Activated T-helper 1 cell treated with anti-CD3 and anti-CD28 coated beads, Interleukin-2, amount 50 U/mL, for 16 hours (primary cell): Measurements from ENCODE around the gene TYW1.
"Not testable (repeated sequence)": the region's sequence is repeated elsewhere in the genome, so short reads cannot be mapped to it uniquely, and the experiment has no call there.

Experiments
- DNase-seq, 2 donors: peaks; one replicate each; pipeline ENCODE4 v3.0.0-alpha.2; 2020; ENCODE audit warnings: low read depth in 1 of 2, low spot score in 1 of 2

TYW1 gene

GRCh38 chr7:66994691-66995049 is 2.0 kb upstream of the TYW1 start:
- peak in 1 of 2 donors; percentile 25 for DNase-seq

DNA sequence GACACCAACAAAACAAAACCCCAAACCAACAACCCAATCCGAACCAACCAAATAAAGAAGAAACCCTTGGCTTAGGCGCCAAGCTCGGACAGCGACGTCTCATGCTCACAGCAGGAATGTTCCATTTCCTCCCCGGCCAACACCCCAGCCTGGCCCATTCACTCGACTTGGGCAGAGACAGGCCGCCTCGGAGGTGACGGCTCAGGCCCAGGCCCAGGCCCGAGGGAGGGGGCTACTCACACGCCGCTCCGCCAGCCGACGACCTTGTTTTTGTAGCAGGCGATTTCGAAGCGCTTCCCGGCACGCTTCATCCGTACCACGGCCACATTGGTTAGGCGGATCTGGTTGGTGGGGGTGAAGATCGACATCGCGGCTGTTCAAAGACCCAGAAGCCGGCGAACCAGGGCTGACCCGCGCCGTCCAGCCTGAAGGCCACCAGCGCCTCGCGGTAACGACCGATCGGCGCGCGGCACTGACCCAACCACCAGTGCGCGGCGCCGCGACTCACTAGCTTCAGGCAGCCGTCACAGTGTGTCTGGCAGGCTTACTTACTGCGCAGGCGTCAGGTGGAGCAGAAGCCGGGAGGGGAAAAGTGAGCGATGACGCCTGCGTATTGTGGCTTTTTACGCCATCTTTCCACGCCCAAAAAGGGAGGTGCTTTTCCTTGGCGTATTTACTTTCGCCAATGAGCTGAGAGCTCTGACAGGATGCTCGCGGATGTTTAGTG is 1.4 kb upstream of the TYW1 start, which contains the start of gene SBDS:
SBDS (minus strand) TSS at position 537 of the 727 bp plus-strand sequence; CDS start at position 368, 169 bp downstream.
- DNase-seq: peak; percentile 76 to 88

DNA sequence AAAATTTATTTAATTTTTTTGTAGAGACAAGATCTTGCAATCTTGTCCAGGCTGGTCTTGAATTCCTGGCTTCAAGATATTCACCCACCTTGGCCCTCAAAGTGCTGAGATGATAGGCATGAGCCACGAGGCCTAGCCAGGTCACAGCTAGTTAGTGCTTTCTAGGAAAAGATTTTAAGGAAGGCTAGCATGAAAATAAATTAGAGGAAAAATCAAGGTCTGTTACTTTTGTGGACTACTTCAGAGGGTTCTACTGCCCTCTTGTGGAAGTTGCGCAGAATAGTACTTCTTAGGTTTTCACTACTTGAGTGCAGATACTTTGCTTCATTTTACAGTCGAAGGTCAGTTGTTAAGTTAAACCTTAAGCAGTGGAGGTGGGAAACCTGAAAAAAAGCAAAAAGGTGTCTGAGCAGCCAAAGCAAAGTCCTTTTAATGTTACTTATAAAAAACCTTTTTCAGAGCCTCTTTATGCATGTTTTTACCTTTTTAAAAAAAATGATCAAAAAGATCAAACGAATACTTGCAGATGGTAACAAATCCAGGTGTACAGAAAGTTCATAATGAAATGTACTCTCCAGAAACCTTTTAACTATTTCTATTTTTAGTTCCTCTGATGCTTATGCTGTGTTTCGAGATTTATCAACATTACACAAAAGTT is 4.1 kb downstream of the TYW1 start:
- DNase-seq: not testable (repeated sequence)

GRCh38 chr7:67004145-67004544 is 7.5 kb downstream of the TYW1 start:
- DNase-seq: not testable (repeated sequence)

DNA sequence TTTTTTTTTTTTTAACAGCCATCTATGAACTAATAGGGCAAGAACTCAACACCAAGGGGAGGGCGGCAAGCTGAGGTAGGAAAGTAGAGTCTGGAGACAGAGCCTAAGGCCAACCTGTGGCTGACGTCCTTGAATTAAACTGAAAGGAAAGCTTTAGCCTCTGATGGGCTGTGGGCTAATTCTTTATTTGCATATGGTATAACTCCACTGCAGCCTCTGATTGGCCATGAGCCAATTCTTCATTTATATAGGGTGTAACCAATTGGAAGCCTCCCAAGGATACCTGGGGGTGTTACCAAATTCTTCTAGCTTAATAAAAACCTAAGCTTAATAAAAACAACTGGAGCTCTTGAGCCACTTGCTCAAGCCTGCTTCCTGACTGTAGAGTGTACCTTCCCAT is 10.3 kb downstream of the TYW1 start:
- no peak for DNase-seq

DNA sequence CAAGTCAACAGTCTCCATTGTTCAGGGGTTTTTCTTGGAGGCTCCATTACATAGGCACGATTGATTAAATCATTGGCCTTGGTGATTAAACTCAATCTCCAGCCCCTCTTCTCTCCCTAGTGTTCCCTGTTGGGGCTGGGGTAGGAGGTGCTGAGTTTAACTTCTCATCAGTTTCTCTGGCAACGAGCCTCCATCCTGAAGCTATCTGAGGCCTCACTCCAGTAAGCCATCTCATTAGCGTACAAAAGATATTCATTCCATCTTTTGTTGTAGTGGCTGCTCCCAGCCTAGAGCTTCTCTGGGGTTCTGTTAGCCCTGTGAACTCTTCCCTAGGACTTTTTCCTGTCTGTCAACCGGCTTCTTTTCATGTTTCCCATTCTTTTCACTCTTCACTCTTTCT is 11.6 kb downstream of the TYW1 start:
- DNase-seq: no peak

GRCh38 chr7:67009677-67010076 is 13.0 kb downstream of the TYW1 start:
- DNase-seq: not testable (repeated sequence)

DNA sequence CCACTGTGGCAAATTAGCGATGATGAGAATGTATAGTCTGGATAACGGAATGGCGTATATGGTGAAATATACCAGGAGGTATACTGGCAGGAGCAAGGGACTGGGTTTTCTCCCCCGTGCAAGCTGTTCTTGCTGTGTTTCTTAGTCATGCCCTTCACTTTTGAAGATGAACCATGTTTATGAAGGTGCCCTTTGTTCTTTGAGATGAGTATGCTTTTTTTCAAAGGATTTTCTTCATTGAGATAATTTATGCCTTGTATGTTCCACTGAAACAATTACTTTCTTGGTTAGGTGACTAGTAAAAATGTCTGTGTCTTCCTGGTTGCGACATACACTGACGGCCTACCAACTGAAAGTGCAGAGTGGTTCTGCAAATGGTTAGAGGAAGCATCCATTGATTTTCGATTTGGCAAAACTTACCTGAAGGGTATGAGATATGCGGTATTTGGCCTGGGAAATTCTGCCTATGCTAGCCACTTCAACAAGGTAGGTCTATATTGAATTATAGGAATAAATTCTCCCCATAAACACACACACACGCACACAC is 17.5 kb downstream of the TYW1 start:
- DNase-seq: not testable (repeated sequence)

GRCh38 chr7:67017971-67018370 is 21.3 kb downstream of the TYW1 start:
- DNase-seq: not testable (repeated sequence)

DNA sequence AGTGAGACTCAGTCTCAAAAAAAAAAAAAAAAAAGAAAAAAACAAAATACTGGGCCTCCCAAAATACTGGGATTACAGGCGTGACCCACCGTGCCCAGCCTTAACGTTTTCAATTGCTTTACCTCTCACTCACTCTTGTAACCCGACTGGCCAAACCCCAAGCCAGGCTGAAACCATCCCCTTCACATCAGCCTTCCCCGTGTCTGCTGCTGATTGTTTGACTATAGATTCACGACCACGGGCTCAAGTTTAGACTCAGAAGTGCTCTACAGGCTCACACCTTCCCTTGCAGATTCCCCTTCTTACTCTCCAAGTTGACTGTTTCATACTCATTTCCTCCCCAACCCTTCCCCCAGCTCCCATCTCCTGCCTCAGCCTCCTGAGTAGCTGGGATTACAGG is 22.3 kb downstream of the TYW1 start:
- no peak for DNase-seq

DNA sequence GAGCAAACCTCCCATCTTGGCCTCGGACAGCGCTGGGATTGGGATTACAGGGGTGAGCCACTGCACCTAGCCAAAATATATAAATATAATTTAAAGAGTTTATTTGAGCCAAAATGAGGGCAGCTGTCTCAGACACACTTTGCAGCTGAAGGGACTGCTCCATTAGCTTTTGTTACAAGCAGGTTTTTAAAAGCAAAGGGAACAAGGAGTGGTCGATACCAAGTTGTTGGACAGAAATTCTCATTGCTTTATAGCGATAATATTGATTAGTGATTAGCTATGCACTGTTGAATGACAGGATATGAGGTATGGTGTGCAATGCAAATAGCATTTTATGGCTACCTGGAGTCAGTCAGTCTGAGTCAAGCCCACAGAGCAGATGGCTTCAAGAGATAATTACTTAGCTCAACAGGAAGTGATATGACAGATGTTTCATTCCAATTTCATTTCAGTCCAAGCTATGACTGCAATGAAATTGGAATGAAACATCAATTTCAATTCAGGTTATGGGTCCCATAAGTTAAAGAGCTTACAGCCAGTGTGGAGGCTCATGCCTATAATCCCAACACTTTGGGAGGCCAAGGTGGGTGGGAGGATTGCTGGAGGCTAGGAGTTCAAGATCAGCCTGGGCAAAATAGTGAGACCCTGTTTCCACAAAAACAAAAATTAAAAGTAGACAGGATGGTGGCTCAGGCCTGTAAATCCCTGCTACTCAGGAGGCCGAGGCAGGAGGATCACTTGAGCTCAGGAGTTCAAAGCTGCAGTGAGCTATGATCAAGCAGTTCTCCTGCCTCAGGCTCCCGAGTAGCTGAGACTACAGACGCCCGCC is 23.1 kb downstream of the TYW1 start:
- DNase-seq: no peak

- no peak for DNase-seq
Measured at GRCh38 chr7:67021260-67021659, 24.6 kb downstream of the TYW1 start.

DNA sequence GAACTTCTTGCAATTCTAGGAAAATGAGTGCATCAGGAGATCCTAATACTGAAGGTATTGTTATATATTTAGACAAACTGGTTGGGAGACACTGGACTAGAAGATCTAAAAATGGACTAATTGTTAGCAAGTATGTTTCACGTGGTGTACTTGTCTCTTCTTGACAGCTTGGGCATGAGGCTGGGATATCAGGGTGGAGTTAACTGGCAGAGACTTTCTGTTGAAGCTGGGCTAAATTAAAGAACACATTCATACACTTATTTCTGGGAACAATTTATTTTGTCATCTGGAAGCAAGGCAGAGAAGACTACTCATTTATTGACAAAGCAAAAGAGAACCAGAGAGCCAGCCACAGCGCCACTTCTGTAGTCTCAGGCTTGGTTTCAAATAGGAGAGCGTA is 25.9 kb downstream of the TYW1 start:
- DNase-seq: no peak

DNA sequence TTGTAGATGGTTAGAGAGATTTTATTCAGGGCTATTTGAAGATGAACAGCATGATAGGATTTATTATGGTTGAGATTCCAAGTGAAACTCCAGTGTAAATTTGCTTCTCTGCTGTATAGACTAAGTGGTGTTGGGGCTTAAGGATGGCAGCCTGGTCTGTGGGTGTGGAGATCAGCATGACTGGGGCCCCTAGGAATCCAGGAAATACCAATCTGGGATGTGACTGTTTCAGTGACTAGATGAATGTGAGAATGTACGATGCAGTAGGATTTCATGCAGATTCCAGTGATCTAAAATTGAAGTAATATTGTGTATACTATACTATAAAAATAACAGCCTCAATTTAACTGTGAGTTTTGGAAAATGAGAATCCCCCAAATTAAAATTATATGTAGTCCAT is 28.8 kb downstream of the TYW1 start:
- not testable (repeated sequence) for DNase-seq

- DNase-seq: not testable (repeated sequence)
Measured at GRCh38 chr7:67031685-67032084, 35.1 kb downstream of the TYW1 start.

- no peak for DNase-seq
Measured at GRCh38 chr7:67033251-67033650, 36.6 kb downstream of the TYW1 start.

DNA sequence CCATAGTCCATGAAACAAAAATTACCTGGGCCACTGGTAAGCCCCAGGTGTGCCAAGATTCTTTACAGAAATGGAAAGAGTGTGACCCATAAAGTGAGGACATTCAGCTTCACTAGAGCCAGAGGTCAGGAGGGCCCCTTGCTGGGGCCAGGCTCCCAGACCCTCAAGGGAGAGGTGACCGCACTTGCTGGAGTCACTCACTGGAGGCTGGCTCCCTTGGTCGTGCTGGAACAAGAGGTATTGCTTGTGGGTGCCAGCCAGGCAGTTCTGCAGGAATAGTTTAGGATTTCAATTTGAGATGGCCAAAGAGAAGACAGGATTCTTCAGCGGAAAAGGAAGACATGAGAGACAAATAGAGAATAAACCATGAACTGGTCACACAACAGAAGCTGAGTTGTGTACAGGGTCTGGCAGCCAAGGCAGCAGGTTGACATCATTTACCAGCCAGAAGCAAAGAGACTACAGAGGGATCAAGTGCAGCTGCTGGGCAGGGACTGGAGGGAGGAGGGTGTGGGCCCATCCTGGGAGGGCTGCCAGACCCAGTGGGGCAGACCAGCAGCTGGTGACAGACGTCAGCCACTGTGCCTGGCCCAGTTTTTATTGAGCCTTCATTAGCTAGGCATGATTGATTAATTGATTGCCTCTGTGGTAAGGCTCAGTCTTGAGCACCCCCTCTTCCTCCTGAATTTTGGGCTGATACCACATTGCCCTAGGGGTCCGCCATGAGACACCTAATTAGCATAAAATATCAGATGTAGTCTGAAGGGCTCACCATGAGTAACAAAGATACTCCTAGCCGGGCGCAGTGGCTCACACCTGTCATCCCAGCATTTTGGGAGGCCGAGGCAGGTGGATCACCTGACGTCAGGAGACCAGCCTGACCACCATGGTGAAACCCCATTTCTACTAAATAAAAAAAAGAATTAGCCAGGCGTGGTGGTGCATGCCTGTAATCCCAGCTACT is 40.1 kb downstream of the TYW1 start:
- not testable (repeated sequence) for DNase-seq

DNA sequence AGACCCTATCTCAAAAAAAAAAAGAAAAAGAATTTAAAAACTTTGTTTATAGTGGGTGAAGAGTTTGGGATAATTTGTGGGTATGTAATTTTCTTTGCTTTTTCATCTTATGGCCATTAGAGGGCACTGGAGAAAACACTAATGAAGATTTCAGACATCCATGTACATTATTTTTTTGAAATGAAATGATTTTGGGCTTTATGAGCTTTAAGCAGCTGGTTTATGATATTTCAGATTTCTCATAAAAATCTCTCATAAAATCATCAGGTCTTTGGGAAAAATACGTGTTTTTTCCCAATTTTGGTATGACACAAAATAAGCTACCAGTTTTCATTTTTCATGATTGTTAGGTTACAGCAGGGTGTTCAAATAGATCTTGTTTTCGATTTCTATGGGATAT is 44.2 kb downstream of the TYW1 start:
- DNase-seq: not testable (repeated sequence)

GRCh38 chr7:67042781-67043558 is 46.3 kb downstream of the TYW1 start:
- DNase-seq: not testable (repeated sequence)

- not testable (repeated sequence) for DNase-seq
Measured at GRCh38 chr7:67043559-67043930, 46.9 kb downstream of the TYW1 start.
